NCI-H2029 (cell line): ENCODE results near the gene ADISSP.
A peak's percentile ranks its signal among the peaks of the same experiment; 100 is the strongest.

Experiments used
- DNase-seq: peaks from one replicate; lab custom pipeline; 2025; lab: John Stamatoyannopoulos, UW

ADISSP gene

DNA sequence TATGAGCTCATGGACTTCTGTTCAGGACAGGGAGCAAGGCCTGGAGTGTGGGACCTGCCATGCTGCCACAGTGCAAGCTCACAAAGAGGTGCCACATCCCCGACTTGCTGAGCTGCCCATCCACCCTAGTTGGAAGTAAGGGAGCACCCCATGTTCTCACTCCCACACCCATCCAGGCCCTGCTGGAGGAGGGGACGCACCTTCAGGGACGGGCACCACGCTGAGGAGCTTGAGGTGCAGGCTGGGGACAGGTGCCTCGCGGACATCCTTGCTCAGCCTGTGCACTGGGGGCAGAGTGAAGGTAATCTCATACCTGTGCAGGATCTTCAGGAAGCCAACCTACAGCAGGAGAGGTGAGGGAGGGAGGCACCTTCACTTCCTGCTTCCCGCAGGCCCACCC, 12.3 kb downstream of the ADISSP start:
- no peak for DNase-seq

DNA sequence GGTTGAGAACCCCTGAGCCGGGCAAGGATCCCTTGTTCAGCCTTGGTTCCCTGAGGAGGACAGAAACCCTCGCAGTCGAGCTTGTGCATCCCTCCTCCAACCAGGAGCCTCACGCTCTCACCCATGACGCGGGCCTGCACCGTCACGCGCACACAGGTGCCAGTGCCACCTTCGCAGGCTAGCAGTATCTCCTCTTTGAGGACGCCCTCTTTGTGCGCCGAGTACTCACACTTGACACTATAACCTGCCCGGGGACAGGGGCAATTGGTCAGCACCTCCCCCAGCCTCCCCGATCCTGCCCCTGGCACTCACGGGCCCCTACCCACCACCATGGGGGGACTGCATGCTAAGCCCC, 13.3 kb downstream of the ADISSP start:
- DNase-seq = no peak

GRCh38 chr20:3753501-3754275, 13.9 kb downstream of the ADISSP start:
- no peak for DNase-seq

DNA sequence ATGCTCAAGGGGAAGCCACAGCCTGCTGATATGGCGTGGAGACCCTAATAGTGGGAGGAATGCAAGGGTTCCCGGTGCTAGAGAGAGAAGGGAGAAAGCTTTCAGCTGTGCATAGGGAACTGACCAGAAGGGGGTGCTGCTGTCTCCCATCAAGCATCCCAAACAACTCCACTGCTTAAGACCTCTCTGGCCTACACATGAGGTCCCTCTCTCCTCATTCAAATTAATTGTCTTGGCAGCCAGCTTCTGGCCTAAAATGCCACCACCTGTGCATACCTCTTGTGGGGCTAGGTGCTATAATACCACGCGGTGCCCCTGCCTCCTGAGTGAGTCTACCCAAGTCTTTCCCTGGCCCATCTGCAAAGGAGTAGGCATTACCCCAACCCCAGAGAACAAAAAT, 14.5 kb downstream of the ADISSP start:
- peak; percentile 41 for DNase-seq

DNA sequence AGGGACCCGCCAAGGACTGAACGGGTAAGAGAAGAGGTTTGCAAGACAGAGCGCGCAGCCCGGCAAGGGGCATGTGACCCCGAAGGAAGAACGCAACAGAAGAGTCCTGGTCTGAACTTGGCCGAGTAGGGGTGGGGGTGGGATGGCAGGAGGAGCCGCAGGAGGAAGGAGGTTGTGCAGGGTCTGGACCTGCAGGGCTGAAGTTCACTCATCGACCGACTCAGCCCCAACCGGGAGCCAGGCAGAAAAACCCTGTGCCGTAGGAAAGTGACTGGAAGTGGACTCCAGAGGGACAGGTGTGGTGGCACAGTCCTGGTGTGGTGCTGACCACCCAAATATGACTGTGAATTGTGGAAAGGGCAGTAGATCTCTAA, 15.2 kb downstream of the ADISSP start:
- DNase-seq = no peak

DNA sequence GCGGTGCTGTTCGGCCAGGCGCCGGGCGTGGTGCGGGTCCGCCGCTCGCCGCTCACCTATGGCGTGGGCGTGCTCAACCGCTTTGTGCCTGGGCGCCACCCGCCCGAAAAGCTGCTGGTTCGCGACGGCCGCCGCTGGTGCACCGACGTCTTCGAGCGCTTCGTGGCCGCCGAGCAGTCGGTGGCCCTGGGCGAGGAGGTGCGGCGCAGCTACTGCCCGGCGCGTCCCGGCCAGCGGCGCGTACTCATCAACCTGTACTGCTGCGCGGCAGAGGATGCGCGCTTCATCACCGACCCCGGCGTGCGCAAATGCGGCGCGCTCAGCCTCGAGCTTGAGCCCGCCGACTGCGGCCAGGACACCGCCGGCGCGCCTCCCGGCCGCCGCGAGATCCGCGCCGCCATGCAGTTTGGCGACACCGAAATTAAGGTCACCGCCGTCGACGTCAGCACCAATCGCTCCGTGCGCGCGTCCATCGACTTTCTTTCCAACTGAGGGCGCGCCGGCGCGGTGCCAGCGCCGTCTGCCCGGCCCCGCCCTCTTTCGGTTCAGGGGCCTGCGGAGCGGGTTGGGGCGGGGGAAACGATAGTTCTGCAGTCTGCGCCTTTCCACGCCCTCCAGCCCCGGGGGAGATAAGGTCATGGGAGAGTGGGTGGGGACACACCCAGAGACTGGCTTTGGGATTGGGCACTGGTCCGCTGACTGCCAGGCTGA, 15.7 kb downstream of the ADISSP start:
- DNase-seq = peak; percentile 54

- DNase-seq = no peak
Measured at GRCh38 chr20:3751305-3751674, 16.3 kb downstream of the ADISSP start.

- peak; percentile 25 for DNase-seq
Measured at GRCh38 chr20:3749689-3750531, 17.6 kb downstream of the ADISSP start.

DNA sequence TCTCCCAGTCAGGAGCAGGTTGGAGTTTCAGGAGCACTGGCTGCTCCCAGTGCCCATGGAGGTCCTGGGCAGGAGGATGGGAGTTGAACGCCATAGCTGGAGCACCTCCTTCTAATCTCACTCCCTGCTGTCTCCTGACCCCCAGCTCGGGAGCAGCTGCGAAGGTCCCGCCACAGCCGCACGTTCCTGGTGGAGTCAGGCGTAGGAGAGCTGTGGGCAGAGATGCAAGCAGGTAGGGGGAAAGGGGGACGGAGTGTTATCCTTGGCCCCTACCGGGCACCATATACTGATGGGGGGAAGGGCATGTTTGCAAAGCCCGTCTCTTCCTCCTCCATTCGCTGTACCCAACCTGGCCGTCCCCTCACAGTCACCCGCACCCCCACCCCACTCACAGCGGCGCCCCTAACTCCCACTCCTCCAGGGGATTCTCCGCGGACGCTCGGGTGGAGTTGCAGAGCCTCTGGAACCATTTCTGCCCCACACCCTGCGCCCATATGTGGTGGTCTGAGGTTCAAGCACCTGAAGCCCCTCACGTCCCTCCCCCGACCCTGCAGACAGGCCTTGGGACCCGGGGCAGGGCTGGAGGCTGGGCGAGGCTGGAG, 18.4 kb downstream of the ADISSP start:
- no peak for DNase-seq

GRCh38 chr20:3748073-3748472, 19.5 kb downstream of the ADISSP start:
- no peak for DNase-seq

- no peak for DNase-seq
Measured at GRCh38 chr20:3747471-3747870, 20.1 kb downstream of the ADISSP start.

DNA sequence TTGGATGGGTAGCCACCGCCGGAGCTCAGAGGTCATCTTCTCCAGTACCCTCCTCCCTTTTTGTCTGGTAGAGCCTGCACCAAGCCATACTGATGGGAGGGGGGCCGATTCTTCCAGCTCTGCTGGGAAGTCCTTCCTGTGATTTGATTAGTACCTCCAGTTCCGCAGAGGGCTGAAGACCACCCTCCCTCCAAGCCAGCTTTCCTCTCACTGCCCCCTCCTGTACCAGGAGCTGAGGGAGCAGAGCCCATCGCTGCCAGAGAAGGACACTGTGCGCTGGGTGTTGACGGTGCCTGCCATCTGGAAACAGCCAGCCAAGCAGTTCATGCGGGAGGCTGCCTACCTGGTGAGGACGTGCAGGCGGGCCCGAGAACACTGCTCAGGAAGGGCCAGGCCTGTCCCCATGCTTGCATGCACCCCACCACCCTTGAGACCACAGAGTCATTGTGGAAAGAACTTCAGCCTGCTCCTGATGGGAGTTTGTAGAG, 21.8 kb downstream of the ADISSP start:
- no peak for DNase-seq

- DNase-seq = peak; percentile 68
Measured at GRCh38 chr20:3744806-3745685, 22.5 kb downstream of the ADISSP start.

DNA sequence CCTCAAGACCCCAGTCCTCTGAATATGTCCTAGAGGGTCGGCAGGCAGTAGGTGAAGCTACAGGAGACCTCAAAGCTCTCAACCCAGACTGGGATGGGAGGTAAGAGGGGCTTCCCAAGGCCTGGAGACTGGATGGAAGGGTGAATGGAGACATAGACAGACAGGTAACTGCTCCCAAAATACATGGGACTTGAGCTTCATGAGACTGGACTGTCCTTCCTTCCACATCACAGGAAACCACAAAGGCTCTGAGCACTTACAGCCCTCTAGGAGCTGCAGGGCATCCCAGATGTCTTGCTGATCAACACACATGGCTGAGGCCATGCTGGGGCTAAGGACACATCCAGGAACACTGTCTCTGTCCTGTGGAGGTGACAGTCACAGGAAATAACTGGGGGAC, 23.5 kb downstream of the ADISSP start:
- no peak for DNase-seq

DNA sequence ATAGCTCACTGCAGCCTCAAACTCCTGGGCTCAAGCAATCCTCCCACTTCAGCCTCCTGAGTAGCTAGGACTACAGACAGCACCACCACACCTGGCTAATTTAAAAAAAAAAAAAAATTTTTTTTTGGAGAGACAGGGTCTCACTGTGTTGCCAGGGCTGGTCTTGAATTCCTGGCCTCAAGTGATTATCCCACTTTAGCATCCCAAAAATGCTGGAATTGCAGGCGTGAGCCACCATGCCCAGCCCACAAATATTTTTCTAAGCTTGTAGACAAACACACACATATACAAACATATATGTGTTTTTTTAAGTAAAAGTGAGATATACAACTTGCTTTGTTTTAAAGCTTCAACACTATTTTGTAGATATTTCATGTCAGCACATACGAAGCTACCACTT, 24.3 kb downstream of the ADISSP start:
- no peak for DNase-seq

DNA sequence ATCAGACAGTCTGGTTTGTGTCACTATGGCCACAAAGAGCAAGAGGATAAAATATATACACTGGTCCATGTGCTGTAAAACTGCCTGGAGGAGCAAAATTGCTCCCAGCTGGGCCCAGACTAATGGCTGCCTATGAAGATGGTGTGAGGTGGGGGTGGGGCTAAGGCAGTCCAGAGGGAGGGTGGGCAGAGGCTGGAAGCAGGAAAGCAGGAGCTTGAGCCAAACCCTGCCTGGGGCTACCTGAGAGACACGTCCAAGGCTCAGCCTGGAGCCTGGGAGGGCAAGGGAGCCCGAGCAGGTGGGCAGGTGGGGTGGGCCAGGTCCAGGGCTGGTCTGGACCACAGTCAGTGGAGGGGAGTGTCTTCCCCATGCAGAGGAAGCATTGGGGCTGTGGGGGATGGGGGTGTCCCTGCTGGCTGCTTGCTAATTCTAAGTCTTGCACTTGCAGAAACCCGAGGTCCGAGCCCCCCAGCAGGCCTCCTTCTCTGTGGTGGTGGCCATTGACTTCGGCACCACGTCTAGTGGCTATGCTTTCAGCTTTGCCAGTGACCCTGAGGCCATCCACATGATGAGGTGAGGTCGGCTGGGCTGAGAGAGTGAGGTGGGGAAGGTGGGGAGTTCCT, 25.6 kb downstream of the ADISSP start:
- DNase-seq = no peak

- DNase-seq = no peak
Measured at GRCh38 chr20:3740615-3741301, 26.8 kb downstream of the ADISSP start.

- no peak for DNase-seq
Measured at GRCh38 chr20:3739926-3740451, 27.6 kb downstream of the ADISSP start.

DNA sequence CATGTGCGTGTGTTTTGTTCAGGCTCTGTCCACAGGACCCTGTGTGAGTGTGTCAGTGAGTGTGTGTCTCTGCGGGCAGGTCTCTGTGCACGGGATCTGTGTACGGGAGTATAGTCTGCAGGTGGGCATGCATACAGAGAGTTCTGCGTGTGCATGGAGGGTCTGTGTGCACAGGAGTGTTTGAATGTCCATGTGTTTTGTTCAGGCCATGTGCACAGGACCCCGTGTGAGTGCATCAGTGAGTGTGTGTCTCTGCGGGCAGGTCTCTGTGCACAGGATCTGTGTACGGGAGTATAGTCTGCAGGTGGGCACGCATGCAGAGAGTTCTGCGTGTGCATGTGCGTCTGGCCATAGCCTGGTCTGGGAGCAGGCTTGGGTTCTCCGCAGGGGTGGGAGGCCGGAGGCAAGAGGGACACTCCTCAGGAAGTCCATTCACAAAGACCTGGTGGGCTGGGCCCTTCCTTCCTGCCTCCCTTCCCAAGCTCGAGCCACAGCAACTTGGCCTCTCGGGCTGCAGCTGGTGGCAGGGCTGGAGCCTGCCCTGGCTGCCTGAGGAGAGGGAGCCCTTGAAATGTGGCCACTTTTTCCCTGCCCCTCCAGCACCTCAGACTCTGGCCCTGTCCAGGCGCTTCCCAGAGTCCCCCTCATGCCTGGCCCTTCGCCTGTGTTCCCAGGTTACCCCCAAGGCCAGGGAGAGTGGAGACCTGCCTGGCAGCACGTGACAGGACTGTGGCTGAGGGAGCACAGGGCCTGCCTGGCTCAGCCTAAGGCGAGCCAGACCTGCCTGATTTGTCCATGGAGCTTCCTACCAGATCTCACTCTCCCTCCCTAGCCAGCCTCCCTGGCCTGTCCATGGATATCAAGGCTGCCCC, 28.3 kb downstream of the ADISSP start:
- no peak for DNase-seq
